Hematopoietic multipotent progenitor cell treated with erythropoietin and hydrocortisone succinate and interleukin-3 and kit ligand, for 8 days (in vitro differentiated cells): Measurements from ENCODE around the gene NCOA1.
A peak's percentile ranks its signal among the peaks of the same experiment; 100 is the strongest.
"Not testable (repeated sequence)": the region's sequence is repeated elsewhere in the genome, so short reads cannot be mapped to it uniquely, and the experiment has no call there.

Source experiments
- DNase-seq: peaks from one replicate; pipeline ENCODE4 v3.0.0-alpha.2; 2015

Gene NCOA1

GRCh38 chr2:24508878-24509277, 17.8 kb downstream of the NCOA1 start:
- no peak for DNase-seq

GRCh38 chr2:24509425-24509824, 18.4 kb downstream of the NCOA1 start:
- no peak for DNase-seq

GRCh38 chr2:24509840-24510239, 18.8 kb downstream of the NCOA1 start:
- no peak for DNase-seq

GRCh38 chr2:24510771-24511170, 19.7 kb downstream of the NCOA1 start:
- no peak for DNase-seq

GRCh38 chr2:24511198-24511597, 20.1 kb downstream of the NCOA1 start:
- no peak for DNase-seq

GRCh38 chr2:24511894-24512293, 20.8 kb downstream of the NCOA1 start:
- DNase-seq: no peak

- DNase-seq: peak; percentile 31
These were observed 21.4 kb downstream of the NCOA1 start for GRCh38 chr2:24512404-24512803.

- no peak for DNase-seq
These were observed 21.8 kb downstream of the NCOA1 start for GRCh38 chr2:24512831-24513230.

GRCh38 chr2:24513281-24514071, 22.4 kb downstream of the NCOA1 start:
- DNase-seq: no peak

- DNase-seq: no peak
These were observed 23.8 kb downstream of the NCOA1 start for GRCh38 chr2:24514820-24515219.

GRCh38 chr2:24515335-24515734, 24.3 kb downstream of the NCOA1 start:
- peak; percentile 53 for DNase-seq

- DNase-seq: peak; percentile 24
These were observed 24.8 kb downstream of the NCOA1 start for GRCh38 chr2:24515831-24516230.

GRCh38 chr2:24517247-24517646, 26.2 kb downstream of the NCOA1 start:
- peak; percentile 40 for DNase-seq

- no peak for DNase-seq
These were observed 29.1 kb downstream of the NCOA1 start for GRCh38 chr2:24520175-24520574.

GRCh38 chr2:24521162-24521857, 30.3 kb downstream of the NCOA1 start:
- no peak for DNase-seq

- DNase-seq: no peak
These were observed 31.1 kb downstream of the NCOA1 start for GRCh38 chr2:24521975-24522639.

- no peak for DNase-seq
These were observed 36.5 kb downstream of the NCOA1 start for GRCh38 chr2:24527536-24527935.

GRCh38 chr2:24530796-24531195, 39.7 kb downstream of the NCOA1 start:
- no peak for DNase-seq

GRCh38 chr2:24531610-24532009, 40.6 kb downstream of the NCOA1 start:
- DNase-seq: not testable (repeated sequence)

- DNase-seq: not testable (repeated sequence)
These were observed 41.0 kb downstream of the NCOA1 start for GRCh38 chr2:24532057-24532456.

- not testable (repeated sequence) for DNase-seq
These were observed 42.5 kb downstream of the NCOA1 start for GRCh38 chr2:24533574-24533973.

GRCh38 chr2:24538720-24539119, 47.7 kb downstream of the NCOA1 start:
- no peak for DNase-seq

GRCh38 chr2:24539258-24539657, 48.2 kb downstream of the NCOA1 start:
- no peak for DNase-seq

- DNase-seq: no peak
These were observed 49.0 kb downstream of the NCOA1 start for GRCh38 chr2:24540011-24540477.
